ENCODE results near the gene RHEB. TPM values are rescaled to one million over a fixed set of nuclear protein-coding genes. Genes with fewer than 3 reads are reported as not detected.

The RHEB gene
- polyA plus RNA-seq, 1 of the 3 experiments (the other 2 are of a cell fraction), result 87.3 TPM

DNA sequence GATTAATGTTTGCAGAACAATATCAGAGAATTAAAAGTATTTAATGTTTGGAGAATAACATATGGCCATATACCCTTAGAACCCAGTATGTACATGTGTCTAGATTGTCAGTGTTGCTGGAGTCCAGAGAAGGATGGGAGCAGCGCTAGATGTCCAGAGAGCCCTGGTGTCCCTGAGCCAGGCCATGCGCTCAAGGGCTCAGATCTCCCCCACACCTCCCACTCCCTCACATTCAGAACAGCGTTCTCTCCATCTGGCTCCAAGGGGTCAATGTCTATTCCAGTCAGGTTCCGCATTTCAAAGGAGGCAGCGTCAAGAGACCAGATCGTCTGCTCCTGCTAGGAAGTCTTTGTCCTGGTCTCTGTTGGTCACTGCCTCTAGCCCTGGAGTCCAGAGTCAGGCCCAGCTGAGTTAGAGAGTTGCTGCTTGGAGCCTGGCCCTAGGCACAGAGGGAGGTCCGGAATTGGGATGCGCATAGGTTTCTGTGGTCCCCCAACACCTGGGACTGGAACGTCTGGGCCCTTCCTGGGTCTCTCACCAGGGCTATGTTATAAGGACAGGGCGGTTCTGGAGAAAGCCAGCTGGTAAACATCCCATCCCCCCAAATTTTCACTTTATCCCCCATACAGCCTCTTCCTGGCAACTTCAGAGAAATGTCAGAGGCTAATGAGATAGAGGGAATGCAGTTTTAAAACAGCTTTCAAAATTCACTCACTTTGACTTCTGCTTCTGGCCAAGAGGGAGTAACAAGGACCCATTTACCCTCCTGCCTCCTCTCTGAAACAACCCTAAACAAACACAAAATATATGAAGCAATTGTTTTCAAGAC, 103.4 kb downstream of the RHEB start:
- H2AFZ ChIP-seq (ENCODE audit: low read depth), result no peak overlapping the region
- H3K36me3 ChIP-seq (replicated peaks in 1 of 2; ENCODE audit: control insufficient read depth in 1 of 2, insufficient read depth in 2 of 2, low read length in 1 of 2), result no peaks in the 10 kb centered on the region
- CTCF ChIA-PET, result interaction anchor here (1.2 to 1.4 kb wide), 2 partner anchors 21 to 32 kb away, joined by 3 to 5 read pairs; no protein-coding TSS in a partner anchor
- H3K9me3 ChIP-seq, result 0 out of 2 replicates have a peak, but pooled peaks cover 5% of the 10 kb centered on the region
- H3K4me3 ChIP-seq (ENCODE audit: low read depth in 2 of 2, low read length in 1 of 2), result no peak overlapping the region
- TF ChIP-seq FOXJ3 (CRISPR knock-in tag; IDR thresholded peaks at IDR 0.05), result no peak
- POLR2A ChIA-PET, result no interaction called here
- H3K4me1 ChIP-seq (ENCODE audit: control insufficient read depth in 1 of 2, insufficient read depth in 2 of 2, low read depth in 1 of 2, low read length in 1 of 2), result peaks cover 0 to 2% of the 10 kb centered on the region in 2 experiments; a peak in 1 of 4 replicates
- peaks cover 29% of the 10 kb centered on the region for H3K27me3 ChIP-seq (ENCODE audit: insufficient read depth)
- no peaks in the 10 kb centered on the region for H3F3A ChIP-seq (replicated peaks; ENCODE audit: insufficient read depth)
- no peak overlapping the region for H3K4me2 ChIP-seq
- no peaks in the 10 kb centered on the region for H3K79me2 ChIP-seq (ENCODE audit: insufficient read depth)
- H3K27ac ChIP-seq (ENCODE audit: low read depth in 2 of 2, low read length in 1 of 2), result no peak overlapping the region
- DNase-seq, result no peak
- no peaks in the 10 kb centered on the region for H3K9me2 ChIP-seq
- WGBS (ENCODE audit: low lambda C conversion rate), result 83% methylated on average over 10 of the region's 10 CpGs
- no peaks in the 10 kb centered on the region for H4K20me1 ChIP-seq (ENCODE audit: insufficient read depth)
- H3K9ac ChIP-seq, result no peak overlapping the region

Small RNAs within 50 kb of the gene (small RNA-seq; reads per million reads assigned to genes)
- gene MIR3907, result 0 reads per million in 7 experiments
- gene RN7SL76P, result 0 reads per million in 7 experiments

Other genes with a start within 250 kb of the RHEB start
- gene NUB1, start 178.1 kb downstream of the RHEB start, polyA plus RNA-seq (2012; rRNA removed), result 54.0 and 56.6 TPM in 2 replicates
- gene WDR86, start 109.9 kb downstream of the RHEB start, polyA plus RNA-seq (2012; rRNA removed), result 1.0 and 2.5 TPM in 2 replicates
- not detected in 2 replicates for gene CRYGN, start 79.8 kb downstream of the RHEB start, polyA plus RNA-seq (2012; rRNA removed)